Tibial artery (tissue), 4 donors: ENCODE results near the gene TAF1B.

Experiments
- DNase-seq, 2 donors: peaks; one replicate each; pipeline ENCODE4 v3.0.0-alpha.2; 2019
- H3K27ac ChIP-seq, 2 donors: fragments of 200-600 bp; sonication (generic) in 1 of 2; 1 replicate in 1 of 2; 2 replicates in 1 of 2; pipeline ENCODE4 v1.5.1; 2018 to 2019; ENCODE audit warnings: mild to moderate bottlenecking in 1 of 2
- H3K27me3 ChIP-seq, 2 donors: fragments of 200-600 bp; sonication (generic) in 1 of 2; one replicate each; pipeline versions ENCODE4 v1.5.1 to v1.6.0; 2016 to 2019
- H3K36me3 ChIP-seq, 3 donors: fragments of 200-600 bp; sonication (generic) in 2 of 3; one replicate each; pipeline ENCODE4 v1.5.1; 2016 to 2019; ENCODE audit warnings: mild to moderate bottlenecking in 2 of 3
- H3K4me1 ChIP-seq, 4 donors: fragments of 200-600 bp; sonication (generic) in 2 of 4; 1 replicate in 3 of 4; 2 replicates in 1 of 4; pipeline ENCODE4 v1.5.1; 2016 to 2019
- H3K4me3 ChIP-seq, 2 donors: fragments of 200-600 bp; sonication (generic) in 1 of 2; 1 replicate in 1 of 2; 2 replicates in 1 of 2; pipeline ENCODE4 v1.5.1; 2018 to 2019; ENCODE audit warnings: mild to moderate bottlenecking in 2 of 2
- H3K9me3 ChIP-seq, 3 donors: fragments of 200-600 bp; sonication (generic) in 1 of 3; one replicate each; pipeline ENCODE4 v1.5.1; 2016 to 2019
- intact Hi-C: fragments of 100-400 bp; cut with DNase I; formaldehyde crosslinking; loops from one replicate; pipeline ENCODE4 v1.15.0; 2023; ENCODE audit warnings: low total_unique reads
- TF ChIP-seq, protein P1 (sequence below), 2 experiments: fragments of 200-600 bp in 1 of 2; fragments of 450-650 bp in 1 of 2; IDR thresholded peaks; one replicate each; pipeline ENCODE4 v1.5.1; 2017 to 2019; ENCODE audit warnings: antibody characterized with exemption in 2 of 2, mild to moderate bottlenecking in 1 of 2, moderate library complexity in 1 of 2

TAF1B gene

DNA sequence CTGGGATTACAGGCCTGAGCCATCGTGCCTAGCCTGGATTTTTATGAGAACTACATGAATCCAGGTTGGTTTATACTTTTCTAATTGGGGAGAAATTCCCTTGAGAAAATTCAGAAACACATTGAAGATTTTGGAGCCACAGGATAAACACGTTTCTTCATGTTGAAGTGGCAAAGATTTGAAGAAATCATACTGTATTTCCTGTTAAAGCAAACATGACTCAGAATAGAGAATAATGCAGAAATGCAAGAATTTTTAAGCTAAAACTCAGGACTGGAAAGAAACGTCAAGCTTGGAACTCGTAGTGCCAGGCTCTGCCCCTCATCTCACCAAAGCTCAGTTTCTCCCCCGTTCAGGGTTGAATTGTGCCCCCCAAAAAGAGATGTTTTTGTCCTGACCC is 32.1 kb upstream of the TAF1B start:
- Histone ChIP-seq H3K36me3 (no peaks in the 10 kb centered on the region), H3K4me3 (no peak overlapping the region), H3K27me3 (peaks cover 0 to 9% of the 10 kb centered on the region in 2 donors), H3K27ac (no peak overlapping the region), H3K4me1 (peaks cover 0 to 26% (median 12%) of the 10 kb centered on the region in 4 donors), H3K9me3 (no peaks in the 10 kb centered on the region)
- DNase-seq: no peak
- TF ChIP-seq, protein P1, sequence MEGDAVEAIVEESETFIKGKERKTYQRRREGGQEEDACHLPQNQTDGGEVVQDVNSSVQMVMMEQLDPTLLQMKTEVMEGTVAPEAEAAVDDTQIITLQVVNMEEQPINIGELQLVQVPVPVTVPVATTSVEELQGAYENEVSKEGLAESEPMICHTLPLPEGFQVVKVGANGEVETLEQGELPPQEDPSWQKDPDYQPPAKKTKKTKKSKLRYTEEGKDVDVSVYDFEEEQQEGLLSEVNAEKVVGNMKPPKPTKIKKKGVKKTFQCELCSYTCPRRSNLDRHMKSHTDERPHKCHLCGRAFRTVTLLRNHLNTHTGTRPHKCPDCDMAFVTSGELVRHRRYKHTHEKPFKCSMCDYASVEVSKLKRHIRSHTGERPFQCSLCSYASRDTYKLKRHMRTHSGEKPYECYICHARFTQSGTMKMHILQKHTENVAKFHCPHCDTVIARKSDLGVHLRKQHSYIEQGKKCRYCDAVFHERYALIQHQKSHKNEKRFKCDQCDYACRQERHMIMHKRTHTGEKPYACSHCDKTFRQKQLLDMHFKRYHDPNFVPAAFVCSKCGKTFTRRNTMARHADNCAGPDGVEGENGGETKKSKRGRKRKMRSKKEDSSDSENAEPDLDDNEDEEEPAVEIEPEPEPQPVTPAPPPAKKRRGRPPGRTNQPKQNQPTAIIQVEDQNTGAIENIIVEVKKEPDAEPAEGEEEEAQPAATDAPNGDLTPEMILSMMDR (IDR thresholded peaks at IDR 0.05): no peak
- intact Hi-C loops: loop anchor here (5.0 to 10.0 kb wide), 3 partner anchors 134 to 1136 kb away; no protein-coding TSS in a partner anchor

DNA sequence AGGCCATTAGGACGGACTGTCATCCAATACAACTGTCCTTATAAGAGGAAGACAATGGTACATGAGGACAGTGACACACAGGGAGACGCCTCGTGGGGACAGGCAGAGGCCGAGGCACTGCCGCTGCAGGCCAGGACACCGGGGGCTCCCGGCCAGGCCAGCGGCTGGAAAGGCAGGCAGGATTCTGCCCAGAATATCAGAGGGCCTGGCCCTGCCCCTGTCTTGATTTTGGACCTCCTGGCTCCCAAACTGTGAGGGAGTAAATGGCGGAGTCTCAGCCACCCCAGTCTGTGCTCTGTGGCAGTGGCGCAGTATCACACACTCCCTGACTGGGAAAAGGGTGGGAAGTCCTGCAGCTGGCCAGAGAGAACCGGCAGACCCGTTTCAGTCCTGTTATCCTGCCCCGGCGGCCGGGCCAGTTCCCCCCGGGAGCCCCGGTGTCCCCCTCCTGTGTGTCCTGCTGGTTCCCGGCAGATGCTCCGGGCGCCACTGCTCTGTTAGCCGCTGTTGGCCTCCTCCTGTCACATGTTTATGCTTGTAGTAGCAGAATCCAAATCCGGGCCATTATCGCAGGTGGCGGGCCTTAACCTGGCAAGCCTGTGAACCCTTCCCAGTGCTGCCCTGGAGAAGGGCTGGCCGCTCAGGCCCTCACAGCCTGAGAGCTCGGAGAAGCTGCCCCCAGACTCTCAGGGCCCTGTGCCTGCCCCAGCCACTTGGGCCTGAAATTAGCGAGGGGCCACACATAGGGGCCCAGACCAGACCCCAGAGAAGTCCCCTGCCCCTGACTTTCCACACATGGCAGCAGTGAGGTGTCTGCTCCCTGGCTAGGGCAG is 31.4 kb upstream of the TAF1B start:
- TF ChIP-seq, protein P1 (IDR thresholded peaks at IDR 0.05): no peak

DNA sequence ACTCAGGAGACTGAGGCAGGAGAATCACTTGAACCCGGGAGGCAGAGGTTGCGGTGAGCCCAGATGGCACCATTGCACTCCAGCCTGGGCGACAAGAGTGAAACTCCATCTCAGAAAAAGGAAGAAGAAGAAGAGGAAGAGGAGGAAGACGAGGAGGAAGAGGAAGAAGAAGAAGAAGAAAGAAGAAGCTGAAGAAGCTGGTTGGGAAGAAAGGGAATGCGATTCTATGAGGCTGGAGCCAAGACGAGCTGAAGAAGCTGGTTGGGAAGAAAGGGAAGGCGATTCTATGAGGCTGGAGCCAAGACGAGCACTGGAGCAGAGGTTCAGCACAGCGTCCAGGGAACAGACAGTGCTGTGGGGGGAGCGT is 30.3 kb upstream of the TAF1B start:
- peaks cover 0 to 9% of the 10 kb centered on the region in 2 donors for H3K27me3 ChIP-seq
- H3K9me3 ChIP-seq: no peaks in the 10 kb centered on the region
- intact Hi-C loops: loop anchor here (5.0 to 10.0 kb wide), 3 partner anchors 132 to 1138 kb away; no protein-coding TSS in a partner anchor
- H3K36me3 ChIP-seq: no peaks in the 10 kb centered on the region
- H3K27ac ChIP-seq: no peak overlapping the region
- no peak for DNase-seq
- TF ChIP-seq, protein P1 (IDR thresholded peaks at IDR 0.05): no peak
- no peak overlapping the region for H3K4me3 ChIP-seq
- H3K4me1 ChIP-seq: peaks cover 0 to 25% (median 12%) of the 10 kb centered on the region in 4 donors

More for the DNA sequence above, 31.4 kb upstream of the TAF1B start:
- DNase-seq: no peak
- Histone ChIP-seq H3K36me3 (no peaks in the 10 kb centered on the region), H3K27me3 (peaks cover 0 to 9% of the 10 kb centered on the region in 2 donors), H3K9me3 (no peaks in the 10 kb centered on the region), H3K4me3 (no peak overlapping the region), H3K4me1 (peaks cover 0 to 26% (median 12%) of the 10 kb centered on the region in 4 donors), H3K27ac (no peak overlapping the region)
- intact Hi-C loops: loop anchor here (5.0 to 10.0 kb wide), 3 partner anchors 133 to 1137 kb away; no protein-coding TSS in a partner anchor

DNA sequence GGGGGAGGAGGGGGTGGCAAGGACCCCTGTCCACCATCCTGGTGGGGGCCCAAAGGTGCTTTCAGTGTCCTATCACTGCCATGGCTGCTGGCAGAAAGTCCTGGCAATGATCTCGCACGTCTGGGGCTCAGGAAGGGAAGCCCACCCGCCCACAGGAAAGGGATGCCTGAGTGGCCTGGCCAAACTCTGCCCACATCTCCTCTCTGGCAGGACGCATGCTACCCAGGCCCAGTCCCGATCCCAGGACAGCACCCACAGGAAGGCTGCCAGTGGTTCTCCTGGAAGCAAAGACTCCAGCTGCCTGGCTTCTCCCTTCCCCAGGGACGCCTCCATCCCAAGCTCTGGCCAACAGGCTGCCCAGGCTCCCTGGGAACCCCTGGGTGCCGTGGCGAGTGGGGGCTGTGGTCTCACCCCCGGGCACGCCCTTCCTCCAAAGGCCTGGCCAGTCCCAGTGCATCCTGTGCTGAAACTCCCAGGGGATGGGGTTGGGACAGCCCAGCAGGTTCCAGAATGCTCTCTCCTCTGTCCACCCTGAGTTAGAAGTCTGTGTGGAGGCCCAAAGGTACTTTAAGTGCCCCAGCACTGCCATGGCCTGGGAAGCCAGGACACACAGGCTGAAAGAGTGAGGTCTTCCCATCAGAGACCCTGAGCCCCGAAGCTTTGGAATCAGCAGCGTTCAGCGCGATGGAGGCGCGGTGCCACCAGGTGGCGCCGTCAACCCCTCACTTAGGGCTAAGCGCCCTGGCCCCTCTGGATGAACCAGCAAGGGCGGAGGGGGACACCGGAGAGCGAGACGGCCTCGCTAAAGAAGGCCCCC is 29.8 kb upstream of the TAF1B start:
- Histone ChIP-seq H3K27me3 (peaks cover 0 to 9% of the 10 kb centered on the region in 2 donors), H3K9me3 (no peaks in the 10 kb centered on the region), H3K27ac (no peak overlapping the region), H3K36me3 (no peaks in the 10 kb centered on the region), H3K4me1 (peaks cover 0 to 19% (median 12%) of the 10 kb centered on the region in 4 donors), H3K4me3 (peak overlapping the region in 1 of 2 donors; percentile 3)
- peak; percentile 53 to 77 for DNase-seq
- TF ChIP-seq, protein P1 (IDR thresholded peaks at IDR 0.05): peak; percentile 87 to 93
- intact Hi-C loops: loop anchor here (5.0 to 10.0 kb wide), 3 partner anchors 131 to 1139 kb away; no protein-coding TSS in a partner anchor

DNA sequence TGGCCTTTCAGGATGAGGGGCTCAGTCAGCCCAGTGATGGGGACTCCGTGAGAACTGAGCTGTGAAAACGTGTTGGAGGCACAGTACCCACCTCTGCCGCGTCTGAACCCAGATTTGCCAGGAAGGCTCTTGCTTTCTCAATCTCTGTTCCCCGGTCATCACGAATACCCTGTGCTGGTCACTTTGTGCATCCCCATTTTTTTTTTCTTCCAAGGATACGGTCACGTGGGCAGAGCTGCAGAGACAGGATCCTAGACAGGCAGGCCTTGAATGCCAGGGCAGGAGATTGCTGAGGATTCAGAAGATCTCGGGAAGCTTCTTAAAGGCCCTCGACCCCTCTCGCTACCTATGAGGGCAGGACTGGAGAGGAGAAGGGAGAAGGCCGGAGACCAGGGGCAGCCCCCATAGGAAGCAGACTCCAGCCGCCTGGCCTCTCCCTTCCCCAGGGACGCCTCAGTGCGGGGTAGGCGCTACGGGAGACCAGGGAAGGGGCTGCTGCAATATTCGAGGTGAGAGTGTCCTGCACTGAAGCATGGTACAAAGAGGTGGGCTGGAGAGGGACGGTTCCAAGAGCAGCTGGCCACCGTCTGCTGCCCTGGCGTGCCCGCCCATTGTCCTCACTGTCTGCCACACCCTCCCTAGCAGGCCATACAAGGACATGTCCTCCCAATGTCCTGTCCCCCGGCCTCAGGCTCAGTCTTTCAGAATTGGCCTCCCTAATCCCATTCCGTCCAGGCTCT is 29.0 kb upstream of the TAF1B start:
- Histone ChIP-seq H3K4me1 (peaks cover 0 to 18% (median 12%) of the 10 kb centered on the region in 4 donors), H3K27me3 (peaks cover 0 to 5% of the 10 kb centered on the region in 2 donors), H3K36me3 (no peaks in the 10 kb centered on the region), H3K9me3 (no peaks in the 10 kb centered on the region), H3K4me3 (peak overlapping the region in 1 of 2 donors; percentile 3), H3K27ac (no peak overlapping the region)
- peak in 1 of 2 donors; percentile 61 for DNase-seq
- TF ChIP-seq, protein P1 (IDR thresholded peaks at IDR 0.05): no peak
- intact Hi-C loops: loop anchor here (5.0 to 10.0 kb wide), 3 partner anchors 131 to 1139 kb away; no protein-coding TSS in a partner anchor
